Measurements from ENCODE around the gene MRPS27.
"Not testable (repeated sequence)": the region's sequence is repeated elsewhere in the genome, so short reads cannot be mapped to it uniquely, and the experiment has no call there.

Gene MRPS27

GRCh38 chr5:72307573-72307967 lies 12.5 kb downstream of the MRPS27 start:
- FAIRE-seq (no peak), DNase-seq (ENCODE audit: insufficient read length, low spot score) (no peak)
- TF ChIP-seq POU2F2 (IDR thresholded peaks at IDR 0.05; ENCODE audit: low read depth, low read length) (no peak), SPI1 (IDR thresholded peaks at IDR 0.05; ENCODE audit: low read depth, low read length) (no peak), POLR2AphosphoS5 (IDR thresholded peaks at IDR 0.05; ENCODE audit: low read depth, low read length) (no peak), POLR2A (IDR thresholded peaks at IDR 0.05; ENCODE audit: low read depth, low read length) (no peak), TAF1 (IDR thresholded peaks at IDR 0.05; ENCODE audit: low read depth, low read length) (no peak)

GRCh38 chr5:72305194-72306142 lies 14.6 kb downstream of the MRPS27 start:
- no peak for DNase-seq (ENCODE audit: insufficient read length, low spot score)
- no peak for TF ChIP-seq PAX5 (IDR thresholded peaks at IDR 0.05; ENCODE audit: insufficient read depth, low read length, severe bottlenecking)
- no peak for TF ChIP-seq TAF1 (IDR thresholded peaks at IDR 0.05; ENCODE audit: low read depth, low read length)
- no peak for TF ChIP-seq POLR2AphosphoS5 (IDR thresholded peaks at IDR 0.05; ENCODE audit: low read depth, low read length)
- TF ChIP-seq SPI1 (IDR thresholded peaks at IDR 0.05; ENCODE audit: low read depth, low read length), result no peak
- TF ChIP-seq POLR2A (IDR thresholded peaks at IDR 0.05; ENCODE audit: low read depth, low read length), result no peak
- TF ChIP-seq POU2F2 (IDR thresholded peaks at IDR 0.05; ENCODE audit: low read depth, low read length), result no peak
- peak; percentile 72 for FAIRE-seq

GRCh38 chr5:72302171-72302570 lies 17.9 kb downstream of the MRPS27 start:
- DNase-seq (ENCODE audit: insufficient read length, low spot score) (no peak), FAIRE-seq (no peak)
- no peak for TF ChIP-seq TAF1 (IDR thresholded peaks at IDR 0.05; ENCODE audit: low read depth, low read length)
- TF ChIP-seq SPI1 (IDR thresholded peaks at IDR 0.05; ENCODE audit: low read depth, low read length), result no peak
- no peak for TF ChIP-seq POLR2A (IDR thresholded peaks at IDR 0.05; ENCODE audit: low read depth, low read length)
- TF ChIP-seq PAX5 (IDR thresholded peaks at IDR 0.05; ENCODE audit: insufficient read depth, low read length, severe bottlenecking), result no peak
- no peak for TF ChIP-seq POLR2AphosphoS5 (IDR thresholded peaks at IDR 0.05; ENCODE audit: low read depth, low read length)
- TF ChIP-seq POU2F2 (IDR thresholded peaks at IDR 0.05; ENCODE audit: low read depth, low read length), result no peak

- DNase-seq (ENCODE audit: insufficient read length, low spot score) (no peak), FAIRE-seq (peak; percentile 95)
- peak; percentile 28; the same call in 1 of the 2 replicates for TF ChIP-seq POLR2AphosphoS5 (IDR thresholded peaks at IDR 0.05; ENCODE audit: low read depth, low read length)
- TF ChIP-seq TAF1 (IDR thresholded peaks at IDR 0.05; ENCODE audit: low read depth, low read length), result peak; percentile 26; the same call in 1 of the 2 replicates
- peak; percentile 79 for TF ChIP-seq POU2F2 (IDR thresholded peaks at IDR 0.05; ENCODE audit: low read depth, low read length)
- TF ChIP-seq POLR2A (IDR thresholded peaks at IDR 0.05; ENCODE audit: low read depth, low read length), result no peak
- no peak for TF ChIP-seq SPI1 (IDR thresholded peaks at IDR 0.05; ENCODE audit: low read depth, low read length)
- TF ChIP-seq PAX5 (IDR thresholded peaks at IDR 0.05; ENCODE audit: insufficient read depth, low read length, severe bottlenecking), result no peak
These were observed 18.5 kb downstream of the MRPS27 start for GRCh38 chr5:72301557-72301956.

- FAIRE-seq, result no peak
- DNase-seq (ENCODE audit: insufficient read length, low spot score), result no peak
- TF ChIP-seq SPI1 (IDR thresholded peaks at IDR 0.05; ENCODE audit: low read depth, low read length) (no peak), POU2F2 (IDR thresholded peaks at IDR 0.05; ENCODE audit: low read depth, low read length) (no peak), PAX5 (IDR thresholded peaks at IDR 0.05; ENCODE audit: insufficient read depth, low read length, severe bottlenecking) (no peak), TAF1 (IDR thresholded peaks at IDR 0.05; ENCODE audit: low read depth, low read length) (no peak), POLR2A (IDR thresholded peaks at IDR 0.05; ENCODE audit: low read depth, low read length) (no peak), POLR2AphosphoS5 (IDR thresholded peaks at IDR 0.05; ENCODE audit: low read depth, low read length) (no peak)
These were observed 19.3 kb downstream of the MRPS27 start for GRCh38 chr5:72300590-72301339.

GRCh38 chr5:72298711-72299110 lies 21.3 kb downstream of the MRPS27 start:
- peak; percentile 88 for FAIRE-seq
- TF ChIP-seq POLR2AphosphoS5 (IDR thresholded peaks at IDR 0.05; ENCODE audit: low read depth, low read length) (no peak), POLR2A (IDR thresholded peaks at IDR 0.05; ENCODE audit: low read depth, low read length) (no peak), SPI1 (IDR thresholded peaks at IDR 0.05; ENCODE audit: low read depth, low read length) (no peak), PAX5 (IDR thresholded peaks at IDR 0.05; ENCODE audit: insufficient read depth, low read length, severe bottlenecking) (no peak), POU2F2 (IDR thresholded peaks at IDR 0.05; ENCODE audit: low read depth, low read length) (no peak), TAF1 (IDR thresholded peaks at IDR 0.05; ENCODE audit: low read depth, low read length) (no peak)
- DNase-seq (ENCODE audit: insufficient read length, low spot score), result no peak

- not testable (repeated sequence) for DNase-seq (ENCODE audit: insufficient read length, low spot score)
- peak; percentile 90 for FAIRE-seq
These were observed 21.9 kb downstream of the MRPS27 start for GRCh38 chr5:72298136-72298535.

- no peak for FAIRE-seq
- DNase-seq (ENCODE audit: insufficient read length, low spot score), result no peak
- TF ChIP-seq POLR2AphosphoS5 (IDR thresholded peaks at IDR 0.05; ENCODE audit: low read depth, low read length), result no peak
- TF ChIP-seq SPI1 (IDR thresholded peaks at IDR 0.05; ENCODE audit: low read depth, low read length), result no peak
- TF ChIP-seq TAF1 (IDR thresholded peaks at IDR 0.05; ENCODE audit: low read depth, low read length), result no peak
- no peak for TF ChIP-seq POLR2A (IDR thresholded peaks at IDR 0.05; ENCODE audit: low read depth, low read length)
- no peak for TF ChIP-seq PAX5 (IDR thresholded peaks at IDR 0.05; ENCODE audit: insufficient read depth, low read length, severe bottlenecking)
These were observed 23.8 kb downstream of the MRPS27 start for GRCh38 chr5:72296256-72296655.

- FAIRE-seq, result no peak
- DNase-seq (ENCODE audit: insufficient read length, low spot score), result no peak
- TF ChIP-seq POLR2AphosphoS5 (IDR thresholded peaks at IDR 0.05; ENCODE audit: low read depth, low read length), result no peak
These were observed 24.5 kb downstream of the MRPS27 start for GRCh38 chr5:72295539-72295938.

All from GM12891 (cell line).